Measurements from ENCODE around the gene TUBB. TPM values are rescaled to one million over a fixed set of nuclear protein-coding genes. Genes with fewer than 3 reads are reported as not detected.

TUBB gene
- total and polyA plus RNA-seq, 2 of the 4 experiments (the other 2 are of a cell fraction) = 1,401 to 2,004 TPM

GRCh38 chr6:30770592-30770991, 50.4 kb downstream of the TUBB start:
- intact Hi-C loops (cut with micrococcal nuclease) = no loop called here
- H3K79me1 ChIP-seq (ENCODE audit: low read depth in 1 of 2, low read length in 2 of 2) = peaks cover 0 to 26% of the 10 kb centered on the region in 2 experiments; a peak in 3 of 4 replicates
- H3K9me3 ChIP-seq (ENCODE audit: control insufficient read depth, insufficient read depth, low read length) = no peaks in the 10 kb centered on the region
- no peaks in the 10 kb centered on the region for H4K20me1 ChIP-seq (ENCODE audit: insufficient read depth, low read length)
- peak overlapping the region; percentile 97 for H4K5ac ChIP-seq (ENCODE audit: low read depth, low read length)
- no CpG with 5 or more reads among the region's 3 CpGs for WGBS, 2 experiments (ENCODE audit: extremely low coverage in 2 of 2, insufficient read length in 1 of 2)
- peak overlapping the region; percentile 60 for H2AFZ ChIP-seq (replicated peaks; ENCODE audit: low read length, poor library complexity)
- peak overlapping the region; percentile 98 for H2AK5ac ChIP-seq (ENCODE audit: low read depth, low read length)
- peak overlapping the region; percentile 97 for H2BK20ac ChIP-seq (ENCODE audit: low read depth, low read length)
- H2AK9ac ChIP-seq (replicated peaks; ENCODE audit: low read depth, low read length, poor library complexity) = no peak overlapping the region
- no peak for DNase-seq
- H3K27me3 ChIP-seq (ENCODE audit: control insufficient read depth, insufficient read depth, low read length) = no peaks in the 10 kb centered on the region
- H2BK120ac ChIP-seq (ENCODE audit: low read depth, low read length) = peak overlapping the region; percentile 96
- no TSS peak for BruUV-seq (replicated peaks)
- POLR2A ChIA-PET (ENCODE audit: unreplicated experiment) = interaction anchor here (0.6 to 2.0 kb wide), 2 partner anchors 26 to 49 kb away, joined by 5 to 6 read pairs; partner anchors contain the start of gene IER3
- H2BK5ac ChIP-seq (ENCODE audit: low read depth, low read length, poor library complexity, severe bottlenecking) = peak overlapping the region; percentile 99
- H4K8ac ChIP-seq (ENCODE audit: low read depth in 2 of 2, low read length in 2 of 2) = peak overlapping the region; percentile 78 to 97
- no peak for ATAC-seq (ENCODE audit: low read depth)
- dilution Hi-C loops (cut with HindIII; ENCODE audit: low sequenced_read_pairs, unreplicated experiment) = no loop called here
- H3K4me3 ChIP-seq (ENCODE audit: insufficient read depth, low read depth, low read length) = no peak overlapping the region
- peaks cover 26% of the 10 kb centered on the region for H3K9me1 ChIP-seq (ENCODE audit: insufficient read depth, low read length)
- peak overlapping the region; percentile 77 for H3K23ac ChIP-seq (ENCODE audit: low read depth, low read length)
- no peak overlapping the region for H3K4me2 ChIP-seq (ENCODE audit: low read depth, low read length)
- peak overlapping the region; percentile 94 for H3K4ac ChIP-seq (ENCODE audit: low read depth, low read length)
- CTCF ChIA-PET = no interaction called here
- in situ Hi-C loops (cut with MboI; ENCODE audit: low sequenced_read_pairs) = no loop called here
- H4K91ac ChIP-seq (ENCODE audit: insufficient read depth, low read depth, low read length) = peak overlapping the region; percentile 96
- H3K9ac ChIP-seq (ENCODE audit: low read depth, low read length) = peak overlapping the region; percentile 44; the same call in 1 of the 2 replicates
- H3K18ac ChIP-seq (ENCODE audit: low read depth, low read length) = peak overlapping the region; percentile 99
- peak overlapping the region; percentile 93 for H3K27ac ChIP-seq (ENCODE audit: insufficient read depth, low read length)
- H2BK15ac ChIP-seq (ENCODE audit: low read depth, low read length) = peak overlapping the region; percentile 99
- peak overlapping the region; percentile 95 for H3K14ac ChIP-seq (replicated peaks; ENCODE audit: low read depth, low read length)
- peak overlapping the region; percentile 88 for H3K56ac ChIP-seq (ENCODE audit: extremely low read depth, insufficient read depth, low read length)
- H3K4me1 ChIP-seq (ENCODE audit: control insufficient read depth, insufficient read depth, low read length) = peaks cover 26% of the 10 kb centered on the region
- no peaks in the 10 kb centered on the region for H3K36me3 ChIP-seq (ENCODE audit: control insufficient read depth, insufficient read depth, low read length)
- no peak for TF ChIP-seq CEBPB (IDR thresholded peaks at IDR 0.05; ENCODE audit: low read depth, low read length)
- TF ChIP-seq FOS (IDR thresholded peaks at IDR 0.05; ENCODE audit: low read depth, low read length) = no peak
- no peak for TF ChIP-seq SMC3 (IDR thresholded peaks at IDR 0.05; ENCODE audit: low read depth, low read length)
- no peak for TF ChIP-seq RFX5 (IDR thresholded peaks at IDR 0.05; ENCODE audit: low read depth, low read length)
- no peak for TF ChIP-seq ELK1 (IDR thresholded peaks at IDR 0.05; ENCODE audit: borderline replicate concordance, low read depth, low read length)
- TF ChIP-seq MXI1 (IDR thresholded peaks at IDR 0.05; ENCODE audit: borderline replicate concordance, low read depth, low read length) = no peak
- TF ChIP-seq MAZ (IDR thresholded peaks at IDR 0.05; ENCODE audit: borderline replicate concordance, low read depth, low read length) = no peak
- no peak for TF ChIP-seq POLR2A (IDR thresholded peaks at IDR 0.05; ENCODE audit: low read depth, low read length)
- no peak for TF ChIP-seq CHD1 (IDR thresholded peaks at IDR 0.05; ENCODE audit: low read depth, low read length)
- TF ChIP-seq USF2 (IDR thresholded peaks at IDR 0.05; ENCODE audit: low read depth, low read length) = no peak
- TF ChIP-seq RCOR1 (IDR thresholded peaks at IDR 0.05; ENCODE audit: insufficient replicate concordance, low read length) = no peak
- TF ChIP-seq MAFK (IDR thresholded peaks at IDR 0.05; ENCODE audit: low read depth, low read length) = no peak
- TF ChIP-seq NFE2L2 (IDR thresholded peaks at IDR 0.05; ENCODE audit: low read depth, low read length) = no peak
